ENCODE data around the gene KLF4. TPM values are rescaled to one million over a fixed set of nuclear protein-coding genes. Genes with fewer than 3 reads are reported as not detected.

KLF4 gene
- total and polyA plus RNA-seq, 2 of the 13 experiments (the other 11 are each of a cell fraction or from before 2014, with no cell fraction given): 0.20 to 0.37 TPM

- TF ChIP-seq ZNF770 (CRISPR knock-in tag; IDR thresholded peaks at IDR 0.05) (no peak), AKNA (CRISPR knock-in tag; IDR thresholded peaks at IDR 0.05; ENCODE audit: borderline replicate concordance) (no peak), KDM2A (CRISPR knock-in tag; IDR thresholded peaks at IDR 0.05; ENCODE audit: borderline replicate concordance, low read depth) (no peak), HDAC6 (IDR thresholded peaks at IDR 0.05; ENCODE audit: low read depth, low read length) (no peak)
These were observed 22.2 kb downstream of the KLF4 start (continued) for GRCh38 chr9:107467416-107467815.

- no peak for ATAC-seq
- no peak overlapping the region for H3K9ac ChIP-seq (ENCODE audit: insufficient read depth, low read depth, low read length)
- ChIA-PET POLR2A (no interaction called here), CTCF (ENCODE audit: low intra/inter-chr PET ratio, low total read pairs) (no interaction called here)
- no peak overlapping the region for H3K27ac ChIP-seq (ENCODE audit: extremely low read length, insufficient read depth, low read length)
- H3K9me3 ChIP-seq (ENCODE audit: low read length): no peaks in the 10 kb centered on the region
- WGBS (ENCODE audit: low lambda C conversion rate): 4% methylated on average over 2 of the region's 2 CpGs
- H3K4me2 ChIP-seq (ENCODE audit: low read depth, low read length): no peak overlapping the region
- TF ChIP-seq ZBTB44 (CRISPR knock-in tag; IDR thresholded peaks at IDR 0.05) (no peak), DMTF1 (CRISPR knock-in tag; IDR thresholded peaks at IDR 0.05) (no peak), ZNF557 (CRISPR knock-in tag; IDR thresholded peaks at IDR 0.05) (no peak), MIER3 (CRISPR knock-in tag; IDR thresholded peaks at IDR 0.05; ENCODE audit: borderline replicate concordance) (no peak), HNRNPLL (IDR thresholded peaks at IDR 0.05; ENCODE audit: low read depth, low read length, poor library complexity, severe bottlenecking) (no peak), ZSCAN30 (CRISPR knock-in tag; IDR thresholded peaks at IDR 0.05) (no peak)
- H2AFZ ChIP-seq (ENCODE audit: low read length): no peak overlapping the region
- no TSS peak for BruUV-seq (replicated peaks)
- DNase-seq (ENCODE audit: low spot score): no peak
- H3K4me3 ChIP-seq (replicated peaks in 1 of 3; ENCODE audit: insufficient read depth in 1 of 3, low read depth in 2 of 3, low read length in 3 of 3): no peak overlapping the region
- peaks cover 7% of the 10 kb centered on the region; the same call in 1 of the 2 replicates for H3K4me1 ChIP-seq (ENCODE audit: insufficient read depth, low read length)
- no peaks in the 10 kb centered on the region for H4K20me1 ChIP-seq (ENCODE audit: insufficient read depth, low read length)
- intact Hi-C loops (cut with micrococcal nuclease; ENCODE audit: unreplicated experiment) (no loop called here), in situ Hi-C loops (cut with HindIII; ENCODE audit: extremely low pct_ligation_motif_present, low pct_unique_long_range_greater_than_20kb) (no loop called here)
- no peaks in the 10 kb centered on the region; a peak in 1 of 5 replicates for H3K27me3 ChIP-seq (ENCODE audit: control insufficient read depth in 1 of 2, insufficient read depth in 2 of 2, low read length in 2 of 2)
- FAIRE-seq: no peak
- H3K79me2 ChIP-seq (ENCODE audit: insufficient read depth, low read length): no peaks in the 10 kb centered on the region
- H3K36me3 ChIP-seq (replicated peaks in 1 of 2; ENCODE audit: control insufficient read depth in 1 of 2, insufficient read depth in 2 of 2, low read length in 2 of 2): no peaks in the 10 kb centered on the region
These were observed 22.7 kb downstream of the KLF4 start for GRCh38 chr9:107466826-107467225.

Data from HepG2 (cell line).